NB4 (cell line): ENCODE data around the gene OR52M1.

ENCODE experiments used
- DNase-seq: peaks from one replicate; pipeline ENCODE4 v3.0.0; 2010; ENCODE audit warnings: low read depth
- H3K4me3 ChIP-seq: one replicate; pipeline ENCODE4 v1.5.1; 2011; ENCODE audit warnings: mild to moderate bottlenecking, low read depth, low read length, moderate library complexity
- MAX ChIP-seq: IDR thresholded peaks from 2 replicates; pipeline ENCODE4 v1.6.1; 2011; ENCODE audit warnings: low read depth, low read length
- MYC ChIP-seq: IDR thresholded peaks from 2 replicates; pipeline ENCODE4 v1.6.1; 2011; ENCODE audit warnings: low read depth, low read length
- POLR2A ChIP-seq: IDR thresholded peaks from 2 replicates; pipeline ENCODE4 v1.6.1; 2011; ENCODE audit warnings: mild to moderate bottlenecking; ENCODE audit not compliant: insufficient read length; ENCODE audit errors: extremely low read depth
- TF ChIP-seq, protein P1 (sequence below): IDR thresholded peaks from one replicate; pipeline ENCODE4 v1.5.1; 2012; ENCODE audit warnings: low read depth, low read length

The OR52M1 gene

GRCh38 chr11:4511282-4512245 lies 33.4 kb upstream of the OR52M1 start:
- no peak for TF ChIP-seq MYC
- TF ChIP-seq MAX: no peak
- TF ChIP-seq POLR2A: no peak
- TF ChIP-seq, protein P1, sequence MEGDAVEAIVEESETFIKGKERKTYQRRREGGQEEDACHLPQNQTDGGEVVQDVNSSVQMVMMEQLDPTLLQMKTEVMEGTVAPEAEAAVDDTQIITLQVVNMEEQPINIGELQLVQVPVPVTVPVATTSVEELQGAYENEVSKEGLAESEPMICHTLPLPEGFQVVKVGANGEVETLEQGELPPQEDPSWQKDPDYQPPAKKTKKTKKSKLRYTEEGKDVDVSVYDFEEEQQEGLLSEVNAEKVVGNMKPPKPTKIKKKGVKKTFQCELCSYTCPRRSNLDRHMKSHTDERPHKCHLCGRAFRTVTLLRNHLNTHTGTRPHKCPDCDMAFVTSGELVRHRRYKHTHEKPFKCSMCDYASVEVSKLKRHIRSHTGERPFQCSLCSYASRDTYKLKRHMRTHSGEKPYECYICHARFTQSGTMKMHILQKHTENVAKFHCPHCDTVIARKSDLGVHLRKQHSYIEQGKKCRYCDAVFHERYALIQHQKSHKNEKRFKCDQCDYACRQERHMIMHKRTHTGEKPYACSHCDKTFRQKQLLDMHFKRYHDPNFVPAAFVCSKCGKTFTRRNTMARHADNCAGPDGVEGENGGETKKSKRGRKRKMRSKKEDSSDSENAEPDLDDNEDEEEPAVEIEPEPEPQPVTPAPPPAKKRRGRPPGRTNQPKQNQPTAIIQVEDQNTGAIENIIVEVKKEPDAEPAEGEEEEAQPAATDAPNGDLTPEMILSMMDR: no peak
- no peak overlapping the region for H3K4me3 ChIP-seq
- no peak for DNase-seq

GRCh38 chr11:4514196-4514595 lies 30.8 kb upstream of the OR52M1 start:
- no peak overlapping the region for H3K4me3 ChIP-seq
- TF ChIP-seq POLR2A (no peak), MAX (no peak), MYC (no peak)
- TF ChIP-seq, protein P1: no peak
- DNase-seq: no peak

- TF ChIP-seq, protein P1: no peak
- TF ChIP-seq POLR2A (no peak), MAX (no peak), MYC (no peak)
- no peak for DNase-seq
These were observed 22.7 kb upstream of the OR52M1 start for GRCh38 chr11:4522339-4522738.

DNA sequence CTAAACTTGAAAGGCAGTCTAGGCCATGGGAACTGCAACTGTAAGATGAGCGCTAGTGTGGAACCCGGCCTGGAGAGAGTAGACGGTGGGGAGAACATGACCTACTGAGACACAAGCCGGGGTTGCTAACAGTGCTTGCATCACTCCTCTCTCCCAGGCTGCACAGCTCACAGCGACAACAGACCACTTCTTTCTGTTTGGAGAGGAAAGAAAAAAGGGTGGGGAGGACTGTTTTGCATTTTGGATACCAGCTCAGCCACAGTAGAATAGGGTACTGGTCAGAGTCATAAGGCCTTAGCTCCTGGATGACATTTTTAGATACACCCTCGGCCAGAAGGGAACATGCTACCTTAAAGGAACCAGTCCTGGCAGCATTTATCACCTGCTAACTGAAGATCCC lies 22.2 kb upstream of the OR52M1 start:
- DNase-seq: no peak
- TF ChIP-seq, protein P1: no peak
- TF ChIP-seq POLR2A: no peak
- TF ChIP-seq MAX: no peak
- no peak for TF ChIP-seq MYC
- H3K4me3 ChIP-seq: no peak overlapping the region

More at GRCh38 chr11:4522339-4522738, 22.7 kb upstream of the OR52M1 start:
- H3K4me3 ChIP-seq: no peak overlapping the region

DNA sequence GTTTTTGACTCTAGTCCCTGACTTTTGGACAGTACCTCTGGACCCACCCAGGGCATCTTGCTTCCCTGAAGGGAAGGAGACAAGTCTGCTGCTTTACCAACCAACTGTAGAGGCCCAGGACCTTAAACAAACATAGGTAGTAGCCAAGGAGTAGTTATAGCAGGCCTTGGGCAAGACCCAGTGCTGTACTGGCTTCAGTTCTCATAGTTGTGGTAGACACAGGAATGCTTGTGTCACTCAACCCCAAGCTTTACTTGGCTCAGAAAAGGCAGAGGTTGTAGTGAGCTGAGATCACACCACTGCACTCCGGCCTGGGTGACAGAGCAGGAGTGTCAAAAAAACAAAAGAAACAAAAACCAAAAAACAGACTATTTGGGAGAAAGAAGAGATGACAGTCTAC lies 21.3 kb upstream of the OR52M1 start:
- no peak overlapping the region for H3K4me3 ChIP-seq
- DNase-seq: no peak
- no peak for TF ChIP-seq POLR2A
- TF ChIP-seq MYC: no peak
- TF ChIP-seq, protein P1: no peak
- TF ChIP-seq MAX: no peak
